ENCODE measurements around the gene PRORP. TPM values are rescaled to one million over a fixed set of nuclear protein-coding genes. Genes with fewer than 3 reads are reported as not detected.
A peak's percentile ranks its signal among the peaks of the same experiment; 100 is the strongest.

Gene PRORP
- 10 to 100 TPM; 19.7 to 27.9 TPM for total RNA-seq

- under 1% methylated on average over 57 of the region's 57 CpGs for WGBS
- intact Hi-C loops (cut with DNase I) = loop anchor here (2.0 to 10.0 kb wide), 6 partner anchors 75 to 667 kb away; partner anchors contain the start of genes BAZ1A, FAM177A1 and SRP54
- peak; percentile 97 for DNase-seq (ENCODE audit: low spot score)
- H3K4me3 ChIP-seq = peak within 1 kb of the TSS; percentile 59 to 61
- no peaks in the 10 kb centered on the region for H3K27me3 ChIP-seq (replicated peaks; ENCODE audit: insufficient read depth)
- peak within 1 kb of the TSS; percentile 92 to 98 for H3K27ac ChIP-seq
- no peaks in the 10 kb centered on the region for H3K36me3 ChIP-seq
- H3K4me1 ChIP-seq (replicated peaks) = no peaks in the 10 kb centered on the region
- TF ChIP-seq POLR2A (IDR thresholded peaks at IDR 0.05) (peak; percentile 25), POLR2AphosphoS5 (IDR thresholded peaks at IDR 0.05) (peak; percentile 91)
- TF ChIP-seq, protein P1, sequence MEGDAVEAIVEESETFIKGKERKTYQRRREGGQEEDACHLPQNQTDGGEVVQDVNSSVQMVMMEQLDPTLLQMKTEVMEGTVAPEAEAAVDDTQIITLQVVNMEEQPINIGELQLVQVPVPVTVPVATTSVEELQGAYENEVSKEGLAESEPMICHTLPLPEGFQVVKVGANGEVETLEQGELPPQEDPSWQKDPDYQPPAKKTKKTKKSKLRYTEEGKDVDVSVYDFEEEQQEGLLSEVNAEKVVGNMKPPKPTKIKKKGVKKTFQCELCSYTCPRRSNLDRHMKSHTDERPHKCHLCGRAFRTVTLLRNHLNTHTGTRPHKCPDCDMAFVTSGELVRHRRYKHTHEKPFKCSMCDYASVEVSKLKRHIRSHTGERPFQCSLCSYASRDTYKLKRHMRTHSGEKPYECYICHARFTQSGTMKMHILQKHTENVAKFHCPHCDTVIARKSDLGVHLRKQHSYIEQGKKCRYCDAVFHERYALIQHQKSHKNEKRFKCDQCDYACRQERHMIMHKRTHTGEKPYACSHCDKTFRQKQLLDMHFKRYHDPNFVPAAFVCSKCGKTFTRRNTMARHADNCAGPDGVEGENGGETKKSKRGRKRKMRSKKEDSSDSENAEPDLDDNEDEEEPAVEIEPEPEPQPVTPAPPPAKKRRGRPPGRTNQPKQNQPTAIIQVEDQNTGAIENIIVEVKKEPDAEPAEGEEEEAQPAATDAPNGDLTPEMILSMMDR (IDR thresholded peaks at IDR 0.05) = no peak
- H3K9me3 ChIP-seq = no peaks in the 10 kb centered on the region
Measured at GRCh38 chr14:35121887-35122695, at the start of gene PRORP, which contains the start of gene PPP2R3C. TSS of gene PRORP (plus strand) at chr14:35122552. CDS start at chr14:35123246, 694 bp downstream. TSS of gene PPP2R3C (minus strand) at chr14:35121990. CDS start at chr14:35121959, 31 bp downstream.

DNA sequence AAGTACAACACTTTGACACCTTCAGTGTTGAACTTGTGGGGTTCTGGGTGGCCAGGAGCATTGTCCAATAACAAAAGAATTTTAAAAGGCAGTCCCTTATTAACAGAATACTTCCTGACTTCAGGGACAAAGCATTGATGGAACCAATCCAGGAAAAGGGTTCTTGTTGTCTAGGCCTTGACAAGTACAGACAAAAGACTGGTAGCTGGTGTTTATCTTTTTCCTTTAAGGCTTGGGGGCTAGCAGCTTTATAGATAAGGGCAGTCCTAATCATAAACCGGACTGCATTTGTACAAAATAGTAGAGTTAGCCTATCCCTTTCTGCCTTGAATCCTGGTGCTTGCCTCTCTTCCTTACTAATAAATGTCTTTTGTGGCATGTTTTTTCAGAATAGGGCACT, 48.9 kb upstream of the PRORP start:
- no peak for DNase-seq (ENCODE audit: low spot score)
- intact Hi-C loops (cut with DNase I) = no loop called here
- Histone ChIP-seq H3K4me1 (replicated peaks) (peaks cover 2% of the 10 kb centered on the region), H3K36me3 (no peaks in the 10 kb centered on the region), H3K27ac (no peak overlapping the region), H3K4me3 (no peak overlapping the region), H3K27me3 (replicated peaks; ENCODE audit: insufficient read depth) (no peaks in the 10 kb centered on the region), H3K9me3 (no peaks in the 10 kb centered on the region)
- WGBS = 72% methylated on average over 1 of the region's 1 CpG
- TF ChIP-seq POLR2AphosphoS5 (IDR thresholded peaks at IDR 0.05) (no peak), POLR2A (IDR thresholded peaks at IDR 0.05) (no peak)
- TF ChIP-seq, protein P1 (IDR thresholded peaks at IDR 0.05) = no peak

DNA sequence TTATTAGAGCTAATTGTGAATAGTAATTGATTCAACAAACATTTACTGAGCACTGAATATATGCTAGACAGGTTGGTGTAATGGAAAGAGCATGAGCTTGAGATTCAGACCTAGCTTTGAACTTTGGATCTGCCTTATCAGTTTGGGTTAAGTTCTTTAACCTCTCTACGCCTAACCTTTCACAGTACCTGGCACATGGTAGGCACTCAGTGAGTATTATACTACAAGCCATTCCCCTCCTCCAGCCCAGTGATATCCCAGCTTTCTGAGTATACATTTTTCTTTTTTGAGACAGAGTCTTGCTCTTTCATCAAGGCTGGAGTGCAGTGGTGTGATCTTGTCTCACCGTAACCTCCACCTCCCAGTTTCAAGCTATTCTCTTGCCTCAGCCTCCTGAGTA, 44.3 kb upstream of the PRORP start:
- 96% methylated on average over 2 of the region's 2 CpGs for WGBS
- no peaks in the 10 kb centered on the region for H3K27me3 ChIP-seq (replicated peaks; ENCODE audit: insufficient read depth)
- intact Hi-C loops (cut with DNase I) = no loop called here
- peaks cover 2% of the 10 kb centered on the region for H3K4me1 ChIP-seq (replicated peaks)
- TF ChIP-seq POLR2AphosphoS5 (IDR thresholded peaks at IDR 0.05) = no peak
- no peak for TF ChIP-seq POLR2A (IDR thresholded peaks at IDR 0.05)
- TF ChIP-seq, protein P1 (IDR thresholded peaks at IDR 0.05) = no peak
- H3K36me3 ChIP-seq = no peaks in the 10 kb centered on the region
- H3K4me3 ChIP-seq = no peak overlapping the region
- DNase-seq (ENCODE audit: low spot score) = no peak
- no peak overlapping the region for H3K27ac ChIP-seq
- no peaks in the 10 kb centered on the region for H3K9me3 ChIP-seq

DNA sequence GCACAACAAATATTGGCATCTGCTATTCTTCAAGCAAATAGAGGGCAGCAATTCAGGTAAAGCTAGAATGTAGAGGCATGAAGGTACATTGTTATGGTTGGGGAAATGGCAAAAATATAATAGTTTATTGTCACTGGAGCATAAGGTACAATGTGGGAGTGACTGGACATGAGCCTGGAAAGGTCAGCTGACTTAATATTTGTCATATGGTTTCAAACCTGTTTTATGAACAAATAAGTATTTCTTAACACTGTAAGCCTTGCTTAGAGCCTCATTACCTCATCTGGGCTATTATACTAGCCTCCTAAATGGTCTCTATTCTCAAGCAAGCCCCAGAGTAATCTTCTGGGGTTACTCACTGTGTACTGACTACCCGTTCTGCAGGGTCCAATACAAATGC, 42.6 kb upstream of the PRORP start:
- TF ChIP-seq, protein P1 (IDR thresholded peaks at IDR 0.05) = no peak
- TF ChIP-seq POLR2AphosphoS5 (IDR thresholded peaks at IDR 0.05) = peak; percentile 55
- Histone ChIP-seq H3K9me3 (no peaks in the 10 kb centered on the region), H3K27ac (peak overlapping the region in 1 of 2 donors; percentile 49), H3K4me1 (replicated peaks) (no peaks in the 10 kb centered on the region), H3K4me3 (no peak overlapping the region), H3K27me3 (replicated peaks; ENCODE audit: insufficient read depth) (no peaks in the 10 kb centered on the region), H3K36me3 (no peaks in the 10 kb centered on the region)
- no peak for DNase-seq (ENCODE audit: low spot score)
- 83% methylated on average over 1 of the region's 1 CpG for WGBS
- intact Hi-C loops (cut with DNase I) = no loop called here

Data from prostate gland (tissue), 2 donors.